ENCODE results near the gene ACSS1.

- TF ChIP-seq SUZ12 (IDR thresholded peaks at IDR 0.05; ENCODE audit: extremely low read depth, insufficient read depth, insufficient read length) = no peak
- no peak for TF ChIP-seq ZNF274 (IDR thresholded peaks at IDR 0.05; ENCODE audit: low read depth, low read length)
- no peak for TF ChIP-seq YY1 (IDR thresholded peaks at IDR 0.05; ENCODE audit: insufficient read depth, insufficient read length)
Measured at GRCh38 chr20:25046736-25047666, 10.9 kb downstream of the ACSS1 start.
